NCI-H2196 (cell line): ENCODE results near the gene MAST3.
"Not testable (repeated sequence)": the region's sequence is repeated elsewhere in the genome, so short reads cannot be mapped to it uniquely, and the experiment has no call there.

Experiments
- DNase-seq: peaks from one replicate; lab custom pipeline; 2025; ENCODE audit not compliant: unreplicated experiment; lab: John Stamatoyannopoulos, UW

The MAST3 gene

GRCh38 chr19:18086590-18087138 lies 10.9 kb upstream of the MAST3 start, which contains the start of gene IL12RB1:
TSS of gene IL12RB1 (minus strand) at chr19:18086934. CDS start at chr19:18086823, 111 bp downstream.
- no peak for DNase-seq

GRCh38 chr19:18089096-18089541 lies 8.5 kb upstream of the MAST3 start:
- not testable (repeated sequence) for DNase-seq

- no peak for DNase-seq
Measured at GRCh38 chr19:18089726-18090125, 7.9 kb upstream of the MAST3 start.

DNA sequence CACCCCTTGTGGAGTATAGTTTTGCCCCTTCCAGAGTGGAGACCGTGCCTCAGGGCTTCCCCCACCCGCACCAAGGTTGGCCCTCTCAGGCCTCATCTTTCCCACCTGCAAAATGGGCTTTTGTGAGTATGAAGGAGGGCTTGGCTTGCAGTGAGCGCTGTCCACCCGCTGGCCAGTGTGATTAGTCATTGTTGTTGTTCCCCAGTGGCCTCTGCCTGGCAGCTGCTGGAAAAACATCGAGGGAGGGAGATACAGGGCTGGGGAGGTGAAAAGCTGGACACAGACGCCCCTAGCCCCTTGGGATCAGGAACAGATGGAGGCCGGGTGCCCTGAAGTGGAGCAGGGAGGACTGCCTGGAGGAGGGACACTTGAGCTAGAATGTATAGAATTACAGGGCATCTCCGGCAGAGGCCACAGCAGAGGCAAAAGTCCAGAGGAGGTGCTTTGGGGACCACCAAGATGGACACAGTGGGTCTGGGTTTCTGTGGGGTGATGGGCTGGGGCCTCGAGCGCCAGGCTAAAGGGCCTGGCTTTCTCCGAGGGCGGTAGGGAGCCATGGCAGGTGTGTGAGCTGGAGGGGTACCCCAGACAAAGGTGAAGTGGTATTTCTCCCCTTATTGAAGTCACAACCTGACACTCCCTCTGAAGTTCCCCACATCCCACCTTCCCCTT lies 6.9 kb upstream of the MAST3 start:
- no peak for DNase-seq

DNA sequence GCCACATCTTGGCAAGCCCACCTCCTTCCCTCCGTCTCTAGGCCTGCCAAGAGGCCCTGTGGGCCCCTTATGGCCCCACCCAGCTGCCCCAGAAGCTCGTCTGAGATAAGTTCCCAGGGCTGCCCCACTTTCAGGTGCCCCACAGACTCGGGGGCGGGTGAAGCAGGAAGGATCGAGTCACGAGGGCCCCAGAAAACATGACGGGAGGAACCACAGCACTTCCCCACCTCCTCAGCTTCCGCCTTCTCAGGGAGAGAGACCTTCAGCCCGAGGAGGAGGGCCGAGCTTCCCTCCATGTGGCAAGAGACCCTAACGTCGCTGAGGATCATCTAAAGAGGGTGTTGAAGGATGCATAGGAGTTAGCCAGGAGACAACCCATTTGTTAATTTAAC lies 6.4 kb upstream of the MAST3 start:
- DNase-seq = no peak

DNA sequence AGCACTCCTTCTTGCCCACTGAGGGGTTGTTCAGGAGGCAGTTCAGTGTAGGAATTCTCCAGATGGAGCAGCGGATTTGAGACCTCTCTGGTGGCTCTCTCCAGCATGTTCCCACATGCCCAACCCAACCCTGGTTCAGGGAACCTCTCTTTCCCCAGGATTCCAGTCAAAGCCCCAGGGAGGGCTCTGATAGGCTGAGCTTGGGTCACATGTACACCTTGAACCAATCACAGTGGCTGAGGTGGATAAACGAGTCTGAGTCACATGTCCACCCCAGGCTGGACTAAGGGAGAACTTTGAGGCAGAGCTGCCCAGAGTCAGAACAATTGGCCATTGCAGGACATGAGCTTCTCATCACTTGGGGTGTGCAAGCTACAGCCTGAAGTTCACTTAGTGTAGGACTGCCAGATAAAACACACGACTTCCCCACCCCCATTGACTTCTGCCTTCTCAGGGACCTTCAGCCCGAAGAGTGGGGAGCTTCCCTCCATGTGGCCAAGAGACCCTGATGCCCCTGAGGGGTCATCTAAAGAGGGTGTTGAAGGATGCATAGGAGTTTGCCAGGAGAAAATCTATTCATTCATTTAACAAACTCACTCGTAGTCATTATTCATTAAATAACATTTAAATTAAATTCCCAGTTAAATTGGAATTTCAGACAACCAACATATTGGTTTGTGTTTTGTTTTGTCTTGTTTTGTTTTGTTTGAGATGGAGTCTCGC lies 4.0 kb upstream of the MAST3 start:
- DNase-seq = no peak

- DNase-seq = no peak
Measured at GRCh38 chr19:18096258-18096657, 1.3 kb upstream of the MAST3 start.

DNA sequence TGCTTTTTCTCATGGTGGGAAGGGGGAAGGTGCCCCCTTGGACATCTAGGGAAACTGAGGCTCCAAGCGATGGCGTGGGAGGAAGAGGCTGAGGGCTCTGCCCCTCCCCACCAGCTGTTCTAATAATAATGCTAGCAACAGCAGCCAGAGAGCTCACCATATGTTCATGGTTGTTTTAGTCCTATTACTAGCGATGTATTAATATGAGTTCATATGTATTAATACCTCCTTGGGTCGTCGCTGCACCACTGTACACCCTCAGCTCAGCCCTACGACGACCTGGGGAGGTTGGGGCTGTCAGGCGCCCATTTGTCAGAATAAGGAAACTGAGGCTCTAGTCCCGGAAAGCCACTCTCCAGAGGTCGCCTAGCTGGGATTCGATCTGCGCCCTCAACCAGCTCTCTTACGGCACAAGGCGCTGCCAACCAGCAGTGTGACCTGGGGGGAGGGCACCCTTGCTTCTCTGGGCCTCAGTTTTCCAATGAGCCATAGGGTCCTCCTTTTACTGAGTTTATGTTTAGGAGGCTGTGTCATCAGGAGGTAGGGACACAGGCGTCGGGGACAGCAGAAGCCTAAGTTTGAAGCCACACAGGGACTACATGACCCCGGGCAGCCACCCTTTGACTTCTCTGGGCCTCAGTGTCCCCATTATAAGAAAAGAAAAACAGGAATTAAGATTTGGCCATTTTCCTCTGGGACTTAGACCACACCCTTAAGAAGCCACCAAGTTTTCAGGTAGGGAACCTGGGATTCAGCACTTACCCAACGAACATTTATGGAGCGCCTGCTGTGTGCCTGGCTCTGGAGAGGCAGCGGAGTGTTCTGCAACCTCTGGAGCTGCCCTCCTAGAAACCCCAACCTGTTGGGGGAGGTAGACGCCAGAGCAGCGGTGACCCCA lies 664 bp downstream of the MAST3 start:
- no peak for DNase-seq

DNA sequence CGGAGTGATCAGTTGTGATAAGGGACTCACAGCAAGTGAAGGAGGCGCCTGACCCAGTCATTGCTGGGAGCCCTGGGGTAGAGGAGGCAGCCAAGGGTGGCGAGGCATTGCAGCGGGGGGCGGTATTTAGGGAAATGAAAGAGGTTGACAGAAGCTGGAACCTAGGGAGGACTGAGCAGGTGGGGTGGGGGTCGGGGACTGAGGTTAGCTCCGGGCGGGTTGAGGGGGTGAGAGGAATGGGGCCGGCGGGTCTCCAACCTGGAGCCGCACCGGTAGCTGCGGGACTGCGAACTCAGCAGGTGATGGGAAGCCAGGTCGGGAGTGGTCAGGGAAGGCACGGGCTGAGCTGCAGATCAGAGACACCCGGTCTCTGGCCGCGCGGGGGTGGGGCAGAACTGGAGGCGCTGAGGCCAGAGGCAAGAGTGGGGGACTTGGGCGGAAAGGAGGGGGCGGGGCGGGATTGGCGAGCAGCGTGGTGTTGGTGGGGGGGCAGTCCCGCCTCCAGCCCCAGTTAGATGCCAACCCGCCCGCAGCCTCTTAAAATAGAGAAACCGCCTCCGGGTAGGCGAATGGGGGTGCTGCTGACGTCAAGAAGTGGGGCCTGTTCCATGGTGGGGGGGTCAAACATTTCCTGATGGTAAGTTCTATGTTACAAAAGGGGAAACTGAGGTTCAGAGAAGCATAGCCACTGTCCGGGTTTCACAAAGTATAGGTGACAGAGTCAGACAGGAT lies 1.5 kb downstream of the MAST3 start:
- no peak for DNase-seq

DNA sequence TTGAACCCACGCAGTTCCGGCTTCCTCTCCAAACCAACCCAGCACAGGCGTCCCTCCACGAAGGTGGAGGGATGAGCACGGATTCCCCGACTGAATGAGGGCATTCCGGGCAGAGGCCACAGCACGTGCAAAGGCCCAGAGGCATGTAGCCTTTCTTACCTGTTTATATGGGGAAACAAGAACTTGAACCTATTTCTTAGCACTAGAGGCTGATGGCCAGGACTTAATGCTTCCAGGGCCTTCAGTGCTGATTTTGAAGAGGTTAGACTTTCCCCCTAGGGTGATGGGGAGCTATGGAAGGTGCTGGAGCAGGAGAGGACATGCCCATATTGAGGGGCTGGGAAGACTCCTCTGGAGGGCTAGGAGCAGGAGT lies 2.0 kb downstream of the MAST3 start:
- no peak for DNase-seq

DNA sequence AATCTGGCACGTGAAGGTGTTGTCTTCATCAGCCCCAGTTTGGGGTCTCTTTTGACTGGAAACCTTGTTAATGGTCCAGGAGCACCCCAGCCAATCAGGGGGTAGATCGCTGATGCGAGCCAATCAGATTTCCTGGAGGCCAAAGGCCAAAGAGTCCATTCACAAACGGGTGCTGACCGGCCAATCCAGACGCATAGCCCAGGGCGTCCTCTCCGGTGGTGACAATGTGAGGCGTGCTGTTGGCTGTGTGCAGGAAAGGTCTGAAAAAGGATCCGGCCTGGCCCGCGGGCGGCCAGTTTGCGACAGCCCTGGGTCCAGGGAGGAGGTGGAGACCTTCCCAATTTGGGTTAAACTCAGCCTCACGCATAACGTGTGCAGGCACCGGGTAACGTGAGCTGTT lies 3.1 kb downstream of the MAST3 start:
- DNase-seq = no peak

DNA sequence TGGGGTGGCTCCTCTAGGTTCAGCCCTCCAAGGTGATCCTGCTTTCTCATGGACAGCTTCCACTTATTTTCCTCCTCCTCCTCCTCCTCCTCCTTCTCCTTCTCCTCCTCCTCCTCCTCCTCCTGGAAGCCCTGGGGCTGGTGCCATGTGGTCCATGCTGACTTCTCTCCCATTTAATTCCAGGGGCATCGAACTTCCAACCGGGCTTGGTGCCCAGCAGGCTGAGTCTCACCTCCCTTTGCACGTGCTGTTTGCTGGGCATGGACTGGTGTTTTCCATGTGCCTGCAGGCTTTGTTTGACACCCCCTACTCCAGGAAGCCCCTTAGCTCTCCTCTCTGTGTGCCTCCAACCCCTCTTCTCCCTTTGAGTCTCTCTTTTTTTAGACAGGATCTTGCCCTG lies 3.7 kb downstream of the MAST3 start:
- DNase-seq = no peak

DNA sequence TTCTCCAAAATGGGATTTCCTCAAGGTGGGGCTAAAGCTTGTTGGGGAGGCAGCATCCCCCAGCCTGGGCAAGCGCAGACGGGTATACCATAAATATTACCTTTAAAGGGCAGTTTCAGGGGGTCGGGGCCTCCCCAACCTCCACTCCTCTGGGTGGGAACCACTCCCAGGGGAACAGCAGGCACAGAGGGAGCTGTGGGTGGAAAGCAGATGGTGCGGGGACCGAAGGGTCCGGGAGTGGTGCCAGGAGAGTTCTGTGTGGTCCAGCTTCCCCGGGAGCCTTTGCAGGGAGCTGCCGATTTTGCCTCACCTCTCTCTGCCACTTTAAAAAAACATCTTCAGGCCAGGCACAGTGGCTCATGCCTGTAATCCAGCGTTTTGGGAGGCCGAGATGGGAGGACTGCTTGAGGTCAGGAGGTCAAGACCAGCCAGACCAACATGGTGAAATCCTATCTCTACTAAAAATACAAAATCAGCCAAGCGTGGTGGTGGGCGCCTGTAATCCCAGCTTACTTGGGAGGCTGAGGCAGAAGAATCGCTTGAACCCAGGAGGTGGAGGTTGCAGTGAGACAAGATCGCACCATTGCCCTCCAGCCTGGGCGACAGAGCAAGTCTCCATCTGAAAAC lies 5.5 kb downstream of the MAST3 start:
- DNase-seq = no peak

- DNase-seq = no peak
Measured at GRCh38 chr19:18104793-18105131, 7.2 kb downstream of the MAST3 start.

DNA sequence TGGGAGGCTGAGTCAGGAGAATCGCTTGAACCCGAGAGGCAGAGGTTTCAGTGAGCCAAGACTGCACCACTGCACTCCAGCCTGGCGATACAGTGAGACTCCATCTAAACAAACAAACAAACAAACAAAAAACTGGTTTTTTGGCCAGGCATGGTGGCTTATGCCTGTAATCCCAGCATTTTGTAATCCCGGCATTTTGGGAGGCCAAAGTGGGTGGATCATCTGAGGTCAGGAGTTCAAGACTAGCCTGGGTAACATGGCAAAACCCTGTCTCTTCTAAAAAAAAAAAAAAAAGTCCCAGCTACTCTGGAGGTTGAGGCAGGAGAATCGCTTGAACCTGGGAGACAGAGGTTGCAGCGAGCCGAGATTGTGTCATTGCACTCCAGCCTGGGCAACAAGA lies 7.7 kb downstream of the MAST3 start:
- not testable (repeated sequence) for DNase-seq

DNA sequence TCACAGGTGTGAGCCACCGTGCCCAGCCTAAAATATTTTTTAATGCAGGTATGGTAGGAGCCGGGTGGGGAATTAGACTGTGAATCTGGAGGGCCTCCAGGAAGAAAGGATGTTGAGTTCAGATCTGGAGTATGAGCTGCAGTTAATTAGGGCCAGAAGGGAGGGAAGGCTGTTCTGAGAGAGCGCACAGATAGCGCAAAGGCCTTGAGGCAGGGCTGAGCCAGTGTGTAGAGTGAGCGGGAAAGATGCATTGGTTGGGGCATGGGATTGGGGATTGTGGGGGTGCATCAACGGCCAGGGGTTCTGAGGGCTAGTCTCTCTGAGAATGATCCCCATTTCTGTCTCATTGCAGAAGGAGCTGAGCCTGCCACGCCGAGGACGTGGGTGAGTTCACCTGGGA lies 9.7 kb downstream of the MAST3 start:
- no peak for DNase-seq

DNA sequence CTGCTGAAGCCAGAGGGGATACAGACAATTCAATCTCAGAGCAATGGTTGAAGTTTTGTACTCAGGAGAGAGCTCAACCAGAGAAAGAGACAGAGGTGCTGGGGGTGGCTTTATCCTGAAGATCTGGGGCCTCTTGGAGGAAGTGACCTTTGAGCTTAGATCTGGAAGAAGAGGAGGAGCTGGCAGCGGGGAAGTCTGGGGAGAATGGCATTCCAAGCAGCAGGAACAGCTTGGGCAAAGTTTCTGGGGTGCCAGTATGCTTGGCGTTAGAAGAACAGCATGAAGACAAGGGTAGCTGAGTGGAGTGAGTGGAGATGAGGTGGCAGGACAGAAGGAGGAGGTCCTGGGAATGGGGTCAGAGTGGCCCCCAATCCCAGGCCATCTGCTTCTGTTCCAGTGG lies 11.3 kb downstream of the MAST3 start:
- no peak for DNase-seq

DNA sequence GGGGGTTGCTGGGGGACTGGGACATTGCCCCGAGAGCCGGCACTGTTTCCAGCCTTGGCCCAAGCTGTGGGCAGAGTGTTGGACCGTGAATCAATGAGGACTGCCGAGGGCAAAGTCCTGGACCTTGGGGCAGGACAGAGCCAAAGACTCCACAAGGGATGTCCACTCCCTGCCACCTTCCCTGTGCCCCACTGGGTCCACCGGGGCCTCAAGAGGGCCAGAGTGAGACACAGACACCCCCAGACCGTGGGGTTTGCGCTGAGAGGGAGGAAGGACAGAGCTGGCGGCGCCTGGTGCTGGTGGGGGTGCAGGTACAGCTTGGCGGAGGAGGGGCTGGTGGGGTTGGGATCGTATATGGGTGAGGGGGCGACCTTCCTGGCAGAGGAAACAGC lies 11.8 kb downstream of the MAST3 start:
- DNase-seq = no peak

- peak; percentile 32 for DNase-seq
Measured at GRCh38 chr19:18109733-18110608, 12.4 kb downstream of the MAST3 start.
